Measurements from ENCODE around the gene STOML2.

DNA sequence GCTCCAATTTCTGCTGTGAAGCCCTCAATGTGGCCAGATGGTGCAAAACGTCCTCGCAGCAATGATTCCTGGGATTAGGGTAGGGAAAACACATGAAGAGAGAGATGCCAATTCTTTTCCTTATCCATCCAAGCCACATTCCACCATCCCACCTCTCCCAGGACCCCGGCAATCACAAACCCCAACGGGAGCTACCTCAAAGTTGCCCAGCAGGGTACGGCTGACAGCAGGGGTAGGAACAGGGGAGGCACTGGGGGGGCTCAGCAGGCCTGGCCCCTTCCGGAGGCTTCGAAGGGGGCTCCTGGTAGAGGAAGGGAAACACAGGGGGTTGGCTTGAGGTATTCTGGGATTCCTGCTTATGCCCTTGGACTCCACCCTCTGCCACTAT is 3.4 kb upstream of the STOML2 start:
- TF ChIP-seq, protein P1, sequence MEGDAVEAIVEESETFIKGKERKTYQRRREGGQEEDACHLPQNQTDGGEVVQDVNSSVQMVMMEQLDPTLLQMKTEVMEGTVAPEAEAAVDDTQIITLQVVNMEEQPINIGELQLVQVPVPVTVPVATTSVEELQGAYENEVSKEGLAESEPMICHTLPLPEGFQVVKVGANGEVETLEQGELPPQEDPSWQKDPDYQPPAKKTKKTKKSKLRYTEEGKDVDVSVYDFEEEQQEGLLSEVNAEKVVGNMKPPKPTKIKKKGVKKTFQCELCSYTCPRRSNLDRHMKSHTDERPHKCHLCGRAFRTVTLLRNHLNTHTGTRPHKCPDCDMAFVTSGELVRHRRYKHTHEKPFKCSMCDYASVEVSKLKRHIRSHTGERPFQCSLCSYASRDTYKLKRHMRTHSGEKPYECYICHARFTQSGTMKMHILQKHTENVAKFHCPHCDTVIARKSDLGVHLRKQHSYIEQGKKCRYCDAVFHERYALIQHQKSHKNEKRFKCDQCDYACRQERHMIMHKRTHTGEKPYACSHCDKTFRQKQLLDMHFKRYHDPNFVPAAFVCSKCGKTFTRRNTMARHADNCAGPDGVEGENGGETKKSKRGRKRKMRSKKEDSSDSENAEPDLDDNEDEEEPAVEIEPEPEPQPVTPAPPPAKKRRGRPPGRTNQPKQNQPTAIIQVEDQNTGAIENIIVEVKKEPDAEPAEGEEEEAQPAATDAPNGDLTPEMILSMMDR (IDR thresholded peaks at IDR 0.05; ENCODE audit: low read depth, low read length): no peak
- no peak for TF ChIP-seq POLR2A (IDR thresholded peaks at IDR 0.05; ENCODE audit: extremely low read depth, insufficient read length)
